SHP77 treated with DMSO at 0.1 percent for 48 hours (cell line): Measurements from ENCODE around the gene GJD2.

Source experiments
- DNase-seq: peaks from one replicate; lab custom pipeline; 2025; lab: John Stamatoyannopoulos, UW

The GJD2 gene

DNA sequence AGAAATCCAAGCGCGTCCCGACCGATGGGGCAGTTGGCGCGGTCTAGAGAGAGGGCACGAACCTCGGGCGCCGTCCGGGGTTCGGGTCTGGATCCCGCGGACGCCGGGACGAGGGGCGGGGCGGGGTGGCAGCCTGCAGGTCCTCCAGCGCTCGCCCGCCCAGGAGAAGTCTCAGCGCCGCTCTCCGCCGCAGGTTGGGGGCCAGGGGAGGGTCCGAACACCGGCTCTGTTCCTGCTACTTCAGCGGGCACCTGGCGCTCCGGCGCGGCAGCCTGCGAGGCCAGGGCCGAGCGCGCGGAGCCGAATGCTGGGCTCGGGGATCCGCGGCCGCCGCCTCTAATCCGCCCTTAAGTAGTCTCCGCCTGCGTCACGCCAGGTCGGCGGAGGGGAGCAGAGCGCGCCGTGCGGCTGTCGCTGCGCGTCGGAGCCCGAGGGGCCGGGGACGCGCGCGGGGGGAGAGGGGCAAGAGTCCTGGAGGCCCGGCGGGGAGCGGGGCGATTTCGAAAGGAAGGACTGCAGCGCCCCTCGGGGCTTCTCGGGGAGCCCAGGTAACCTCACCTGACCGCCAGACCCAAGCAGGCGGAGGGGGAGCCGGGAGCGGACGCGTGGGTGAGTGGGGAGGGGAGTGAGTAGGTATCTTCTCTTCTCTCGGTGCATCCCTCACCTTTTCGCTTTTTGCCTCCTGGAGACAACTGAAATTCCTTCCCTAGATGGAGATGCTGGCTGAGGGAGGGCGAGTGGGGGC, at the start of gene GJD2:
TSS of gene GJD2 (minus strand) at position 325 of the 745 bp plus-strand sequence. CDS start 510 bp downstream, outside the sequence.
- no peak for DNase-seq

- DNase-seq, result no peak
These were observed 49.3 kb upstream of the GJD2 start for GRCh38 chr15:34804113-34804512.

GRCh38 chr15:34802803-34803750, 48.3 kb upstream of the GJD2 start:
- no peak for DNase-seq

- no peak for DNase-seq
These were observed 47.6 kb upstream of the GJD2 start for GRCh38 chr15:34802371-34802770.

GRCh38 chr15:34799149-34800101, 44.6 kb upstream of the GJD2 start:
- peak; percentile 23 for DNase-seq

- DNase-seq, result no peak
These were observed 42.1 kb upstream of the GJD2 start for GRCh38 chr15:34796847-34797435.

DNA sequence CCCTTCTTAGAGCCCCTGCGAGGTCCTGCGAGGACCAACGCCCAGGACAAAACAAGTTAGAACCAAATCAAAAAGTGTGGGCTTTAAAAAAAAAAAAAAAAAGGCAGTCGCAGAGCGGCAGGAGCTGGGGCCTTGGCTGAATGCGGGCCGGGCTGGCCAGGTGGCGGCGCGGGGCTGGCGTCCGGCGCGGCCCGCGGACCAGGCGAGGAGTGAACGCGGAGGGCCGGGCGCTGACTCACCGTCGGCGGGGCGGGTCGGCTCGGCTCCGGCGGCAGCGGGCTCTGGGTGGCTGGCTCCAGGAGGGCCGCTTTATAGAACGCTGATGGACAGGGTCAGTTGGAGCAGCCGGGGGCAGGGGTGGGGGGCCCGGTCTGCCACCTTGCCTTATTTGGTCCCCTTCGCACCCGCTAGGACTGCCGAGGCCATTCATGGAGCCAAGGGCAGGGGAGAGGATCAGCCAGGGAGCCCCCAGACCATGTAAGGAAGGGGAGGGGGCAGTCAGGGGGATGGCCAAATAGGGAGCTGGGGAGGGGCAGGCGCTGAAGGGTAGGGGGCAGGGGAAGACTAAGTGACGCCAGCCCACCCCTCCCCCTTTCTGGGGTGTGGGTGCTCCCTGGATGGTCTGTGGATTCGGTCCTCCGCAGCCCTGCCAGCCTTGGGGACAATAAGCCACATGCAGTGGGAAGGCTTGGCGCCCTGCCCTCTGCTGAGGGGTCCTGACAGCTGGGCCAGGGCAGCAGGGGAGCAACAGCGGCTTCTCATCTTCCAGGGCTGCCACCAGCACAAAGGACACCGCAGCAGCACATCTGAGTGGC, 40.7 kb upstream of the GJD2 start, which contains the start of gene ACTC1:
TSS of gene ACTC1 (minus strand) at position 283 of the 815 bp plus-strand sequence. CDS start 741 bp downstream, outside the sequence.
- no peak for DNase-seq

DNA sequence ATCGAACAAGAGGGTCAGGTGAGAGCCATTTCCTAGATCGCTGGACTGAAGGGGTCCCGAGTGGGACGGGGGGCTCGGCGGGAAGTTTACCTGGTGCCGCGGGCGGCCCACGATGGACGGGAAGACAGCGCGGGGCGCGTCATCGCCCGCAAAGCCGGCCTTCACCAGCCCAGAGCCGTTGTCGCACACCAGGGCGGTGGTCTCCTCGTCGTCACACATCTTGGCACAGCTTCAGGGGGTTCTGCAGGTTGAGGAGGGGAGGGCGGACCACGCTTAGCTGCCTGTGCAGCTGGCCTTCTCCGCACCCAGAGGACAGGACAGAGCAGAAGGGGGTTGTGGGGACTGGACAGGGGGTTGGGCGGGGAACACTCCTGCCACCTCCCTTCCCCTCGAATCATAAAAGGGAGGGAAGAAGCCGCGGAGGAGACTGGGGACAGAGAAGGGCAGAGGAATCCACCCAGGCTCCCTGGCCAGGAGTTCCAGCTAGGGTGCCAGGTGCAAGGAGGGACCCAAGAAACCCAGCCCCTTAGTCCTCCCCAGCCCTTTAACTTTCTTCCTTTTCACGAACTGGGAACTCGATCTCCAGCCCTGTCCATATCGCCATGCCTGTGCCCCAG, 39.9 kb upstream of the GJD2 start:
- no peak for DNase-seq

- DNase-seq, result no peak
These were observed 39.1 kb upstream of the GJD2 start for GRCh38 chr15:34793901-34794300.

- no peak for DNase-seq
These were observed 38.3 kb upstream of the GJD2 start for GRCh38 chr15:34793071-34793470.

DNA sequence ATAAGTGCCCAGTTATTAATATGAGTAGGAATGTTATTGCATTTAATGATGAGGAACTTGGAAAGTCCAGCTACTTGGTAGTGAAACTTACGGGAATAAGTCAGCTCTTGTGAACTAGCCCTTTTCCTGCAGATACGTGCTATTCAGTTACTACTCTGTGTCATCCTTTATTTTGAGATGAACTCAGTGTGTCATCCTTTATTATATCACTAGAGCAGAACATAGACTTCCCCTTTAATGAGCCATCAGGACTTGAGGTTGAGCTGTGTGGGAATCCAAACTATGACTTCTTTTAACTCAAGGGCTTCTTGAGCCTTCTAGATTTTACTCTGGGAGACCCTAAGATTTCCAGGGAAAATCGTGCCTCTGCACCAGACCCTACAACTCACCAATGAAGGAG, 36.9 kb upstream of the GJD2 start:
- DNase-seq, result no peak

GRCh38 chr15:34790121-34790520, 35.3 kb upstream of the GJD2 start:
- DNase-seq, result no peak

GRCh38 chr15:34789326-34789725, 34.5 kb upstream of the GJD2 start:
- no peak for DNase-seq

DNA sequence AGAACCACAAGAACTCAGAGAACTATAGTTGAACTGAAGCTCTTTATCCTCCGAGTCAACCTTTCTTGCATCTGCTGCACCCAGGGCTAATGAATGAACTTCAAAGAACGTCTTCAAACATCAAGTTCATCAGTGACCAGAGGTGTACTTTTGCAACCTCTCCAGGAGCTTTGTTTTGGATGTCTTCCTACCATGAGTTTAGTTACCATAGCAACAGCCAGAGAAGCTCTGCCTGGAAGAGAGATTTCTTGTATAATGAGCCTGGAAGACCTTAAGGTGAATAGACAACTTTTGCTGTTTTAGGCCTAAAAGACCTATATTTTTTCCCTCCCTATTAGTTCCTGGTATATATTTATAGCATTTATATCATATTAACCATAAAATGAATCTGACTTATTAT, 31.4 kb upstream of the GJD2 start:
- no peak for DNase-seq

DNA sequence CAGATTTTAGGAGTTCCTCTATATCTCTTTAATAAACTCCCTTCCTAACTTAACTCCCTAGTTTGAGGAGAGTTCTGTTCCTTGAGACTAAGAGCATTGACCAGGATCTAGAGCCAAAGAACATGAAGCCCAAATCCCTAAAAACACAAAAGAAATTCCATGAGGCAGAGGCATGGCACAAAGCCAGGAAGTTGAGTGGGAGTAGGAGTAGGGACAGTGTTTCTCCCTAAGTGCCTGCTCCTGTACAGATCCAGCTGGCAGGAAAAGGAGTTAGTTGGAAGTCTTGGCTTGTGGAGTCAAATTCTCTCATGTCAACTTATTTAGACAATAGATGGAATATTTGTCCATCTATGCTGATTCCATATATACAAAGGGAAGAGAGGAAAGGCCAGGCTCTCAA, 29.2 kb upstream of the GJD2 start:
- no peak for DNase-seq

- DNase-seq, result no peak
These were observed 28.6 kb upstream of the GJD2 start for GRCh38 chr15:34783431-34783830.

- no peak for DNase-seq
These were observed 28.1 kb upstream of the GJD2 start for GRCh38 chr15:34782901-34783300.

DNA sequence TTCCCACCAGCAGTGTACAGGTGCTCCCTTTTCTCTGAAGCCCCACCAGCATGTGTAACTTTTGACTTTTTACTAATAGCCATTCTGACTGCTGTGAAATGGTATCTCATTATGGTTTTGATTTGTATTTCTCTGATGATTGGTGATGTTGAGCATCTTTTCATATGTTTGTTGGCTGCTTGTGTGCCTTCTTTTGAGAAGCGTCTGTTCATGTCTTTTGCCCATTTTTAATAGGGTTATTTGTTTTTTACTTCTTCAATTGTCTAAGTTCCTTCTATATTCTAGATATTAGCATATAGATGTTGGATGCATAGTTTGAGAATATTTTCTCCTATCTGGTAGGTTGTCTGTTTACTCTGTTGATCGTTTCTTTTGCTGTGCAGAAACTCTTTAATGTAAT, 25.9 kb upstream of the GJD2 start:
- no peak for DNase-seq

- DNase-seq, result no peak
These were observed 21.9 kb upstream of the GJD2 start for GRCh38 chr15:34776606-34777105.

DNA sequence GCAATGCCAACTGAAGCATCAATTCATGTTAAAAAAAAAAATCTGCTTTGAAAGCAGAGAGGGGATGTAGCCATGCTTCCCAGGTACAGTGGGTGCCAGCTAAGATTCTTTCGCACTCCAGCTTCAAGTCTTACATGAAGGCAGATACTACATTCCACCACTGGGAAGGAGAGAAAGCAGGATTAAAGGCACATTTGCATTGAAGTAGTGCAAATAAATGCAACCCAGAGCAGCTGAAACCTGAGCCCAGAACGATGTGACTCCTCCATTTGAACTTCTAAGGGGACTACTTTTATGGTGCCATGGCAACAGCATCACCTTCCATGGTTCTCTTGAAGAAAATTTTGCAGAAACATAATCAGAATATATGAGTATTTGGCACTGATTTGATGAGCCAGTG, 19.1 kb upstream of the GJD2 start:
- DNase-seq, result no peak
